ENCODE data around the gene GALNT1. TPM values are rescaled to one million over a fixed set of nuclear protein-coding genes. Genes with fewer than 3 reads are reported as not detected.

The GALNT1 gene
- total RNA-seq, 4 donors from 2014 or later = 46.2 to 96.5 (median 62.6) TPM

DNA sequence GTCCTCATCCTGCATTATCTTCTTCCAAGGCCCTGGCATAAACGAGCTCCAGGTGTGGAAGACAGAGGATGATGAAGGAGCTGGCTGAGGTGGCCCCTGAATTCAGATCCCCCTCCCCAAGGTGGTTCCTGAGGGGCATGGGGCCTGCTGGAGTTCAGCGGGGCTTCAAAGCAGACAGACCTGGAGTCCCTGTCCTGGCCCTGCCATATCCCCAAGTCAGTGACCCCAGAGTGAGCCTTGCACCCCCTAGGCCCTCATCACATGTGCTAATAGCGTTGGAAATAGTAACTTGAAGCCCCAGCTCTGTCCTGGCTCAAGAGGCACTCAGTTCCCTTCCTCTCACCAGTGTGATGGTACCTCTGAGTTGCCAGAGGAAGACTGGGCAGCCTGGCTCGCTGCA, 172.9 kb downstream of the GALNT1 start:
- Histone ChIP-seq H3K36me3 (no peaks in the 10 kb centered on the region), H3K4me1 (peaks cover 13% of the 10 kb centered on the region), H3K27me3 (peaks cover 4% of the 10 kb centered on the region), H3K4me3 (no peak overlapping the region), H3K9me3 (no peaks in the 10 kb centered on the region), H3K27ac (no peak overlapping the region)
- WGBS = 40% methylated on average over 2 of the region's 4 CpGs
- TF ChIP-seq EP300 (IDR thresholded peaks at IDR 0.05) (no peak), POLR2A (IDR thresholded peaks at IDR 0.05) (no peak), POLR2AphosphoS5 (IDR thresholded peaks at IDR 0.05) (no peak)
- TF ChIP-seq, protein P1, sequence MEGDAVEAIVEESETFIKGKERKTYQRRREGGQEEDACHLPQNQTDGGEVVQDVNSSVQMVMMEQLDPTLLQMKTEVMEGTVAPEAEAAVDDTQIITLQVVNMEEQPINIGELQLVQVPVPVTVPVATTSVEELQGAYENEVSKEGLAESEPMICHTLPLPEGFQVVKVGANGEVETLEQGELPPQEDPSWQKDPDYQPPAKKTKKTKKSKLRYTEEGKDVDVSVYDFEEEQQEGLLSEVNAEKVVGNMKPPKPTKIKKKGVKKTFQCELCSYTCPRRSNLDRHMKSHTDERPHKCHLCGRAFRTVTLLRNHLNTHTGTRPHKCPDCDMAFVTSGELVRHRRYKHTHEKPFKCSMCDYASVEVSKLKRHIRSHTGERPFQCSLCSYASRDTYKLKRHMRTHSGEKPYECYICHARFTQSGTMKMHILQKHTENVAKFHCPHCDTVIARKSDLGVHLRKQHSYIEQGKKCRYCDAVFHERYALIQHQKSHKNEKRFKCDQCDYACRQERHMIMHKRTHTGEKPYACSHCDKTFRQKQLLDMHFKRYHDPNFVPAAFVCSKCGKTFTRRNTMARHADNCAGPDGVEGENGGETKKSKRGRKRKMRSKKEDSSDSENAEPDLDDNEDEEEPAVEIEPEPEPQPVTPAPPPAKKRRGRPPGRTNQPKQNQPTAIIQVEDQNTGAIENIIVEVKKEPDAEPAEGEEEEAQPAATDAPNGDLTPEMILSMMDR (IDR thresholded peaks at IDR 0.05) = no peak
- no peak for DNase-seq (ENCODE audit: low spot score in 2 of 2)

DNA sequence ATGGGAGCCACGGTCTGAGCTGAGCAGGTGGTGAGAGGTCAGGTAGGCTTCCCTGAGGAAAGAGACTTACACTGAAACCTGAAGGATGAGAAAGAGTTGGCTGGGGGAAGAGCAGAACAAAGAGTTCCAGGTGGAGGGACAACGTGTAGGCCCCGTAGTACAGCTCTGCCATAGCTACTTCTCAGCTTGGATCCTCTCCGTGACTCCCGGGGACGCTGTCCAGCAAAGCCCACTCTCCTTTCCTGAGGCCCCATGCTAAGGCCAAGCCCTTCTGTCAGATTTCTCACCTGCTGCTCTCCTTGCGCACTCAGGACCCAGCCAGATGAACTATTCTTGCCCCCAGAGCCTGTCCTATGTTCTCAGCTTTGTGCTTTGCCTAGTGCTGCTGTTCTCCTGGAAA, 173.8 kb downstream of the GALNT1 start:
- WGBS = 84% methylated on average over 7 of the region's 7 CpGs
- Histone ChIP-seq H3K36me3 (no peaks in the 10 kb centered on the region), H3K27me3 (peaks cover 4% of the 10 kb centered on the region), H3K4me1 (peaks cover 10% of the 10 kb centered on the region), H3K27ac (no peak overlapping the region), H3K4me3 (no peak overlapping the region), H3K9me3 (no peaks in the 10 kb centered on the region)
- TF ChIP-seq EP300 (IDR thresholded peaks at IDR 0.05) (no peak), POLR2A (IDR thresholded peaks at IDR 0.05) (no peak), POLR2AphosphoS5 (IDR thresholded peaks at IDR 0.05) (no peak)
- TF ChIP-seq, protein P1 (IDR thresholded peaks at IDR 0.05) = no peak
- no peak for DNase-seq (ENCODE audit: low spot score in 2 of 2)

DNA sequence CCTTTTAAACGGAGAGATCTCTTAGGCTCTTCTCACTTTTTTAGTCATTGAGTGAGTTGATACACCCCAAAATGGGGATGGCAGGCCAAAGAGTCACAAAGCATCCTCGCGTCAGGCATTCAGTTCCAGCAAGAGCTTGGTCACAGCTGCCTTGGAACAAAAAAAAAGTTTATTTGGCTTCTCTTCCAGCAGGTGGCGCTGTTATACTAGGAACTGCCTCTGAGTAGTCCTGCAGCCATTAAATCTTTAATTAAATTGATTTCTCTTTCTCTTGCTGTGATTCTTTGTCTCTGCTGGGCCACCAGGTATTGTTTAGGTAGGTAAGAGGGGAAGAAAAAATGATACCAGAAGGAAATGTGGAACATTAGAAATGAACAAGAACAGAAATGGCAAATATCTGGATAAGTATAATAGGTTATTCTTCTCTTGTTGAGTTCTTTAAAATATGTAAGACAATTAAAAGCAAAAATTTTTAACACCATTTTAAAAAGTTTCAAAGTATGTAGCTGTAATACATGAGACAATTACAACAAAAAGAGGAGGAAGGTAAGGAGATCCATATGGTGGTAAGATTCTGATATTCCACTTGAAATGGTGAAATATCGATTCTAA, 175.1 kb downstream of the GALNT1 start:
- Histone ChIP-seq H3K4me1 (peaks cover 10% of the 10 kb centered on the region), H3K9me3 (no peaks in the 10 kb centered on the region), H3K27ac (no peak overlapping the region), H3K27me3 (peaks cover 4% of the 10 kb centered on the region), H3K36me3 (no peaks in the 10 kb centered on the region), H3K4me3 (no peak overlapping the region)
- TF ChIP-seq POLR2A (IDR thresholded peaks at IDR 0.05) = no peak
- TF ChIP-seq, protein P1 (IDR thresholded peaks at IDR 0.05) = peak; percentile 50 to 62
- WGBS = 21% methylated on average over 5 of the region's 5 CpGs
- DNase-seq (ENCODE audit: low spot score in 2 of 2) = no peak

Other genes with a start within 250 kb of the GALNT1 start
- 10 to 100 TPM; 28.9 to 46.4 (median 37.4) TPM for gene ZNF24, start 237.3 kb upstream of the GALNT1 start, total RNA-seq
- gene ZNF396, start 204.4 kb upstream of the GALNT1 start, total RNA-seq = 1 to 10 TPM in 3 of 4 donors, under 1 TPM in 1; 0.98 to 2.5 (median 1.3) TPM
- 10 to 100 TPM; 12.6 to 35.2 (median 18.2) TPM for gene INO80C, start 83.8 kb upstream of the GALNT1 start, total RNA-seq